HCT116 (cell line): ENCODE measurements around the gene LCNL1. TPM values are rescaled to one million over a fixed set of nuclear protein-coding genes. Genes with fewer than 3 reads are reported as not detected.

Experiments used
- ATAC-seq: fragments of 200-7000 bp; cut with Tn5 transposase; 2 replicates; pipeline ENCODE4 v1.9.1; 2020; ENCODE audit warnings: mild to moderate bottlenecking, moderate library complexity
- BruUV-seq: library from RNA; stranded (reverse); fragments of 400-500 nt; replicated peaks from 2 replicates; lab custom pipeline; 2021; lab: Mats Ljungman, UMichigan
- CTCF ChIA-PET: fragments of 300-600 bp; sonication (Branson Sonifier 250); formaldehyde crosslinking; loops from one replicate; lab custom pipeline; 2021; ENCODE audit warnings: antibody characterized with exemption; lab: Charles Lee
- POLR2A ChIA-PET: fragments of 300-600, 350-600 bp; sonication (Branson Sonifier 250); formaldehyde crosslinking; loops from one replicate; lab custom pipeline; 2021; ENCODE audit warnings: antibody characterized with exemption; lab: Charles Lee
- RAD21 ChIA-PET, 2 experiments: fragments of 300-600 bp; sonication (Branson Sonifier 250); formaldehyde crosslinking; loops; one replicate each; lab custom pipeline; 2023; ENCODE audit warnings: low total read pairs in 2 of 2; ENCODE audit not compliant: uncharacterized antibody in 2 of 2, unreplicated experiment in 2 of 2, low non-redundant PET in 1 of 2; lab: Charles Lee
- DNase-seq: peaks from one replicate; pipeline ENCODE4 v3.0.0-alpha.2; 2010; ENCODE audit warnings: low read depth, low spot score
- H2AFZ ChIP-seq: fragments of 200-600 bp; shearing (Covaris generic), sonication (generic); 2 replicates; pipeline ENCODE4 v1.6.1; 2017; ENCODE audit warnings: low read depth, mixed run types, mixed read lengths, antibody characterized with exemption, low read length; ENCODE audit not compliant: poor library complexity, severe bottlenecking
- H3K27ac ChIP-seq: 2 replicates; pipeline ENCODE4 v1.5.1; 2012; ENCODE audit warnings: low read depth, low read length
- H3K27me3 ChIP-seq: fragments of 200-600 bp; sonication (generic); 2 replicates; pipeline ENCODE4 v1.6.1; 2016; ENCODE audit warnings: mixed run types, low read length, mixed read lengths; ENCODE audit not compliant: insufficient read depth
- H3K36me3 ChIP-seq, 2 experiments: fragments of 200-500 bp in 1 of 2; fragments of 200-600 bp in 1 of 2; sonication (Bioruptor generic) in 1 of 2; sonication (generic) in 1 of 2; 2 replicates each; pipeline versions ENCODE4 v1.5.1 to v1.6.1; 2014 to 2016; ENCODE audit warnings: low read length in 2 of 2, inconsistent platforms in 1 of 2, mixed read lengths in 1 of 2, mixed run types in 1 of 2; ENCODE audit not compliant: insufficient read depth in 2 of 2, control insufficient read depth in 1 of 2
- H3K4me1 ChIP-seq, 2 experiments: fragments of 200-600 bp in 1 of 2; sonication (generic) in 1 of 2; 2 replicates each; pipeline versions ENCODE4 v1.5.1 to v1.6.1; 2012 to 2017; ENCODE audit warnings: low read length in 2 of 2, inconsistent platforms in 1 of 2, mild to moderate bottlenecking in 1 of 2, mixed read lengths in 1 of 2, mixed run types in 1 of 2, moderate library complexity in 1 of 2; ENCODE audit not compliant: insufficient read depth in 2 of 2, control insufficient read depth in 1 of 2
- H3K4me2 ChIP-seq: fragments of 200-600 bp; sonication (generic); 2 replicates; pipeline ENCODE4 v1.6.1; 2017; ENCODE audit warnings: mixed run types, low read length, mixed read lengths
- H3K4me3 ChIP-seq, 2 experiments: fragments of 200-600 bp in 1 of 2; sonication (generic) in 1 of 2; replicated peaks in 1 of 2; 2 replicates each; pipeline ENCODE4 v1.5.1; 2011 to 2016; ENCODE audit warnings: low read length in 2 of 2, control low read depth in 1 of 2, low read depth in 1 of 2, mild to moderate bottlenecking in 1 of 2, mixed read lengths in 1 of 2, mixed run types in 1 of 2
- H3K79me2 ChIP-seq: fragments of 200-600 bp; sonication (generic); 2 replicates; pipeline ENCODE4 v1.6.1; 2017; ENCODE audit warnings: mild to moderate bottlenecking, mixed run types, low read length, moderate library complexity, mixed read lengths; ENCODE audit not compliant: insufficient read depth
- H3K9ac ChIP-seq: fragments of 200-600 bp; sonication (generic); 2 replicates; pipeline ENCODE4 v1.6.1; 2016; ENCODE audit warnings: low read length, mixed read lengths
- H3K9me2 ChIP-seq: fragments of 200-600 bp; sonication (generic), shearing (Covaris generic); 2 replicates; pipeline ENCODE4 v1.6.1; 2017; ENCODE audit warnings: mixed run types, mild to moderate bottlenecking, moderate library complexity; ENCODE audit not compliant: insufficient read depth
- H3K9me3 ChIP-seq, 2 experiments: fragments of 200-500 bp in 1 of 2; fragments of 200-600 bp in 1 of 2; sonication (Bioruptor generic) in 1 of 2; sonication (generic) in 1 of 2; 2 replicates each; pipeline ENCODE4 v1.6.1; 2014 to 2017; ENCODE audit warnings: low read length in 2 of 2, mixed read lengths in 2 of 2, inconsistent platforms in 1 of 2, low read depth in 1 of 2, mild to moderate bottlenecking in 1 of 2, mixed run types in 1 of 2, moderate library complexity in 1 of 2; ENCODE audit not compliant: control insufficient read depth in 1 of 2, insufficient read depth in 1 of 2
- H4K20me1 ChIP-seq: fragments of 200-600 bp; sonication (generic), shearing (Covaris generic); 2 replicates; pipeline ENCODE4 v1.6.1; 2017; ENCODE audit warnings: mixed run types, mild to moderate bottlenecking, moderate library complexity; ENCODE audit not compliant: insufficient read depth
- CBX3 ChIP-seq: IDR thresholded peaks from 2 replicates; pipeline ENCODE4 v1.6.1; 2012; ENCODE audit warnings: low read depth
- CEBPB ChIP-seq: IDR thresholded peaks from 2 replicates; pipeline ENCODE4 v1.6.1; 2012; ENCODE audit warnings: low read depth
- EGR1 ChIP-seq: IDR thresholded peaks from 2 replicates; pipeline ENCODE4 v1.6.1; 2012; ENCODE audit warnings: low read depth
- EZH2 ChIP-seq: fragments of 200-600 bp; sonication (generic); IDR thresholded peaks from 2 replicates; pipeline ENCODE4 v1.6.1; 2017; ENCODE audit warnings: antibody characterized with exemption, mixed run types
- EZH2phosphoT487 ChIP-seq: fragments of 200-600 bp; IDR thresholded peaks from 2 replicates; pipeline ENCODE4 v1.6.1; 2018; ENCODE audit warnings: antibody characterized with exemption, borderline replicate concordance
- FOSL1 ChIP-seq: IDR thresholded peaks from 2 replicates; pipeline ENCODE4 v1.6.1; 2012; ENCODE audit warnings: low read depth
- JUND ChIP-seq: IDR thresholded peaks from 2 replicates; pipeline ENCODE4 v1.6.1; 2012
- POLR2A ChIP-seq: IDR thresholded peaks from 2 replicates; pipeline ENCODE4 v1.7.0; 2011; ENCODE audit warnings: borderline replicate concordance; ENCODE audit not compliant: insufficient read depth, insufficient read length; ENCODE audit errors: extremely low read depth
- RAD21 ChIP-seq: IDR thresholded peaks from 2 replicates; pipeline ENCODE4 v1.6.1; 2012; ENCODE audit warnings: low read depth, mild to moderate bottlenecking
- REST ChIP-seq: IDR thresholded peaks from 2 replicates; pipeline ENCODE4 v1.6.1; 2012; ENCODE audit warnings: low read depth
- SIN3A ChIP-seq: IDR thresholded peaks from 2 replicates; pipeline ENCODE4 v1.6.1; 2012; ENCODE audit warnings: low read depth
- SP1 ChIP-seq: IDR thresholded peaks from 2 replicates; pipeline ENCODE4 v1.6.1; 2012; ENCODE audit warnings: low read depth
- SRF ChIP-seq: IDR thresholded peaks from 2 replicates; pipeline ENCODE4 v1.6.1; 2012; ENCODE audit warnings: low read depth
- TCF7L2 ChIP-seq: IDR thresholded peaks from 2 replicates; pipeline ENCODE4 v1.7.0; 2011; ENCODE audit warnings: borderline replicate concordance, inconsistent platforms; ENCODE audit not compliant: insufficient read depth, insufficient read length; ENCODE audit errors: extremely low read depth
- ZFX ChIP-seq: fragments of 450-650 bp; IDR thresholded peaks from 2 replicates; pipeline ENCODE4 v1.6.1; 2017
- ZNF274 ChIP-seq: fragments of 200-500 bp; sonication (Bioruptor generic); IDR thresholded peaks from 2 replicates; pipeline ENCODE4 v1.6.1; 2014; ENCODE audit warnings: mild to moderate bottlenecking, low read depth, low read length, inconsistent platforms
- intact Hi-C: fragments of 100-400 bp; cut with micrococcal nuclease; formaldehyde crosslinking; loops from 2 replicates; pipeline ENCODE4 v1.10.0; 2022
- total RNA-seq: library from RNA; stranded (reverse); gene quantifications from one replicate; pipeline ENCODE4 v1.2.1, GENCODE V29; 2021; ENCODE audit not compliant: unreplicated experiment
- TF ChIP-seq, protein P1 (sequence below): IDR thresholded peaks from 2 replicates; pipeline ENCODE4 v1.6.1; 2011; ENCODE audit warnings: mild to moderate bottlenecking, low read length, moderate library complexity; ENCODE audit not compliant: insufficient replicate concordance; ENCODE audit errors: extremely low read depth
- TF ChIP-seq, protein P2 (sequence below): IDR thresholded peaks from 2 replicates; pipeline ENCODE4 v1.6.1; 2012

The LCNL1 gene
- total RNA-seq, 1 experiment from 2014 or later: 0.44 TPM

- H3K9me3 ChIP-seq: no peaks in the 10 kb centered on the region
- ATAC-seq (no peak), DNase-seq (no peak)
- no peak overlapping the region for H3K27ac ChIP-seq
- H3K36me3 ChIP-seq: no peaks in the 10 kb centered on the region
- no TSS peak for BruUV-seq
- no peak overlapping the region for H3K4me3 ChIP-seq
- H4K20me1 ChIP-seq: no peaks in the 10 kb centered on the region
- no peak overlapping the region for H3K4me2 ChIP-seq
- no peaks in the 10 kb centered on the region for H3K79me2 ChIP-seq
- ChIA-PET POLR2A (no interaction called here), RAD21 (no interaction called here), CTCF (no interaction called here)
- peaks cover 0 to 17% of the 10 kb centered on the region in 2 experiments; a peak in 3 of 4 replicates for H3K4me1 ChIP-seq
- no peak for TF ChIP-seq FOSL1
- no peak for TF ChIP-seq ZFX
- no peak for TF ChIP-seq RAD21
- no peak overlapping the region for H3K9ac ChIP-seq
- intact Hi-C loops: no loop called here
- no peaks in the 10 kb centered on the region for H3K27me3 ChIP-seq
- no peak overlapping the region for H2AFZ ChIP-seq
- H3K9me2 ChIP-seq: no peaks in the 10 kb centered on the region
Measured at GRCh38 chr9:136970361-136970760, 12.4 kb upstream of the LCNL1 start.

DNA sequence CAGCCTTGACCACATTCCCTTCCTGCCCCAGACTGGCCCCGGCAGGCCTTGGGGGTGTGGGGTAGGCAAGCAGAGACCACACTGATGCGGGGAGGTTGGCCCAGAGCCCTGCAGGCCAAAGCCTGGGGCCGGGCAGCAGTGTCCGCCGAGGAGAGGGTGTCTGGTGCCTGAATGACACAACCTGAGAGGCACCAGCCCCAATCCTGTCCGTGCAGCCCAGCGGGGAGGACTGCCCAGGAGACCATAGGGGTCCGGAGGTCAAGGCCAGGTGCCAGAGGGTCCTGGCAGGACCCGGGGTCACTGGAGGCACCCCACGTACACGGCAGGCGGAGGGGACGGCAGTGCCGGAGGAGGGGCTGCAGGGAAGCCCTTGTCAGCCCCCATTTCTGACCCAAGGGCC lies 11.0 kb upstream of the LCNL1 start:
- no peak overlapping the region for H2AFZ ChIP-seq
- no peak for ATAC-seq
- no peak overlapping the region for H3K9ac ChIP-seq
- H3K9me3 ChIP-seq: no peaks in the 10 kb centered on the region
- no peaks in the 10 kb centered on the region for H3K9me2 ChIP-seq
- no peaks in the 10 kb centered on the region for H3K36me3 ChIP-seq
- no peak overlapping the region for H3K4me2 ChIP-seq
- BruUV-seq: no TSS peak
- no peaks in the 10 kb centered on the region for H3K79me2 ChIP-seq
- CTCF ChIA-PET: no interaction called here
- H3K27ac ChIP-seq: no peak overlapping the region
- RAD21 ChIA-PET: no interaction called here
- peaks cover 2 to 18% of the 10 kb centered on the region in 2 experiments; a peak in 3 of 4 replicates for H3K4me1 ChIP-seq
- intact Hi-C loops: no loop called here
- no peak for DNase-seq
- no peaks in the 10 kb centered on the region for H3K27me3 ChIP-seq
- no peaks in the 10 kb centered on the region for H4K20me1 ChIP-seq
- no peak overlapping the region for H3K4me3 ChIP-seq
- POLR2A ChIA-PET: no interaction called here
- TF ChIP-seq, protein P1, sequence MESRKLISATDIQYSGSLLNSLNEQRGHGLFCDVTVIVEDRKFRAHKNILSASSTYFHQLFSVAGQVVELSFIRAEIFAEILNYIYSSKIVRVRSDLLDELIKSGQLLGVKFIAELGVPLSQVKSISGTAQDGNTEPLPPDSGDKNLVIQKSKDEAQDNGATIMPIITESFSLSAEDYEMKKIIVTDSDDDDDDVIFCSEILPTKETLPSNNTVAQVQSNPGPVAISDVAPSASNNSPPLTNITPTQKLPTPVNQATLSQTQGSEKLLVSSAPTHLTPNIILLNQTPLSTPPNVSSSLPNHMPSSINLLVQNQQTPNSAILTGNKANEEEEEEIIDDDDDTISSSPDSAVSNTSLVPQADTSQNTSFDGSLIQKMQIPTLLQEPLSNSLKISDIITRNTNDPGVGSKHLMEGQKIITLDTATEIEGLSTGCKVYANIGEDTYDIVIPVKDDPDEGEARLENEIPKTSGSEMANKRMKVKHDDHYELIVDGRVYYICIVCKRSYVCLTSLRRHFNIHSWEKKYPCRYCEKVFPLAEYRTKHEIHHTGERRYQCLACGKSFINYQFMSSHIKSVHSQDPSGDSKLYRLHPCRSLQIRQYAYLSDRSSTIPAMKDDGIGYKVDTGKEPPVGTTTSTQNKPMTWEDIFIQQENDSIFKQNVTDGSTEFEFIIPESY: no peak
- TF ChIP-seq EGR1: no peak
- no peak for TF ChIP-seq CEBPB
- TF ChIP-seq SRF: no peak
- no peak for TF ChIP-seq POLR2A
- TF ChIP-seq REST: no peak
- TF ChIP-seq SIN3A: no peak
- no peak for TF ChIP-seq TCF7L2
- TF ChIP-seq RAD21: no peak
- no peak for TF ChIP-seq CBX3
- no peak for TF ChIP-seq EZH2phosphoT487
- TF ChIP-seq, protein P2, sequence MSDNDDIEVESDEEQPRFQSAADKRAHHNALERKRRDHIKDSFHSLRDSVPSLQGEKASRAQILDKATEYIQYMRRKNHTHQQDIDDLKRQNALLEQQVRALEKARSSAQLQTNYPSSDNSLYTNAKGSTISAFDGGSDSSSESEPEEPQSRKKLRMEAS: no peak
- no peak for TF ChIP-seq EZH2
- TF ChIP-seq ZNF274: no peak
- no peak for TF ChIP-seq FOSL1
- no peak for TF ChIP-seq SP1
- TF ChIP-seq JUND: no peak
